ENCODE results near the gene GFPT1.

Gene GFPT1

DNA sequence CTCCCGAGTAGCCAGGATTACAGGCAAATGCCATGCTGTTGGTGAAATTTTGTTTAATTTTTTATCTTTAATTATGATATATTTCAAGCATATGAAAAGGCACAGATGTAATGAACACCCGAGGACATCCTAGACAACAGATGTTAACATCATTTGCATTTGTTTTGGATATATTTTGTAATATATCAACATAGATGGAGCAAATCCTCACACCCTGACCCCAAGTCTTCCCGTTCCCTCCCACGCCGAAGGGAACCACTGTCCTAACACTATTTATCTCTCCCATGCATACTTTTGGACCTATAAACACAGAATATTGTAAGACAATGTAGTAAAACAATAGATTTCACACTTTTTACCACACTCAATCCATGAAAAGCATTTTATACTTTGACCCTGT lies 99.5 kb downstream of the GFPT1 start:
- DNase-seq: no peak

DNA sequence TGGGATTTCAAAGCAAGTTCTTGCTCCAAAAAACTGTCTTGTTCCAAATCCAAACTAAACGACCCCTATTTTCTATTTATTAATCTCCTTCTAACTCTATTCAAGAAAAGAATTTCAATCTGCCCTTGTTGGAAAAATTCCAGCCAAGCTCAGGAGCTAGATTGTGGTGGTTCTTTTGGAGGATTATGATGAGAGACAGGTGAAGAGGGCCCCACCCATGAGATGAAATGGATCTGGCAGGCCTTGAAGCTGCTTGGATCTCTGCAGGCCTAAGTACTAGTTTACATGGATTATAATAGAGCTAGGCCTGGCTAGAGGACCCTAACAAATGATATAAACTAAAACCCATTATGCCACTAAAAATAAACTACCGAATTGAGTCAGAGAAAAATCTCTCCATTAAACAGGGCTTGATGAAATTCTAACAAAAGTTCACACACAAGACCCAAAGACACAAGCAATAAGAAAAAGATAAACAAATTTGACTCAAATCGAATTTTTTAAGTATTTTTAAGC lies 101.6 kb downstream of the GFPT1 start:
- DNase-seq: no peak

DNA sequence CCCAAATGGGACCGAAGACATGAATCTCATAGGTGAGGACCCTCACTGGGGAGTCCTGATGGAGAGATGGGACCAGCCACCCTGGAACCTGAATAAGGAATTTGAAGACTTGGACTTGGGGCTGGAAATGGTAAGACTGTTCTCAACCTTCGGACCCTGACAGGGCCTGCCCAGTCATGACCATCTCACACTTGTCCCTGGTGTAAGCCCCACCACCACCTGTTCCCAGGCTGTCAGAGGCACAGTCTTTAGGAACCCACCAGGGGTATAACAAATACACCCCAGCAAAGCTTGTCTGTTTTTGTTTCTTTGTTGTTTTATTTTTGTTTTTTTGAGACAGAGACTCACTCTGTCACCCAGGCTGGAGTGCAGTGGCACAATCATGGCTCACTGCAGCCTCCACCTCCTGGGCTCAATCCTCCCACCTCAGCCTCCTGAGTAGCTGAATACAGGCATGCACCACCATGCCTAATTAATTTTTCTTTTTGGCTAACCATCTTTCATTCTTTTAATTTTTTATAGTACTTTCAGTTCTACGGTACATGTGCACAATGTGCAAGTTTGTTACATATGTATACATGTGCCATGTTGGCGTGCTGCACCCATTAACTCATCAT lies 106.1 kb downstream of the GFPT1 start:
- no peak for DNase-seq

DNA sequence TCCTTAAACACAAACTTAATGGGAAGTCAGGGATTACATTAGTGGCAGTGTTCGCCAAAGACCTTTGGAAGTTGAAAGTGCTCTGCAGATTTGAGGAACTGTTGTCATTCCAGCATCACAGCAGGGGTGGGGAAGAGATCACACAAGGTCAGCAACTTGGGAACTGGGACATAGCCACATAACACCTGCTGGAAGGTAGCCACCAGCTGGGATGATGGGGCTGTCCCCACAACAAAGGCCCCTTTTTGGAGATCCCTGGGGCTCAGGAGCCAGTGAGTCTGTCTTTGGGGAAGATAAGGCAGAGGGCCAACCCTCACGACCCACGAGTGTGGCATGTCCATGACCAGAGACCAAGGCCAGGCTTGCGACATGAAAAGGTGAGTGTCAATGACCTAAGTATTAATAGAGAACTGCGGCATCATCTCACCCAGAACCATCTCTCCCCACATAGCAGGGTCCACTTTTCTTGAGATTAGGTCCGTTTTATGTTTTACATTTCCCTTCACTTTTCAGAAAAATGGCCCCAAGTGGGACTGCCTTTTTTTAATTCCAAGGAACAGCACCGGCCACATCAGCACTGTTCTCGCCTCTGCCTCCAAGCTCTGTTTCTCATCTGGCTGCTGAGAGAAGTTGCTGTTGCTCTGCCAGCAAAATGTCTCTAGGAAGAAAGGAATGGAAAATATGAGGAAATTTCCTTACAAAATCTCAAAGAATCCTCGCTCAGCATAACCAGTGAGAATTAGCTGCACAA lies 106.9 kb downstream of the GFPT1 start:
- DNase-seq: no peak

DNA sequence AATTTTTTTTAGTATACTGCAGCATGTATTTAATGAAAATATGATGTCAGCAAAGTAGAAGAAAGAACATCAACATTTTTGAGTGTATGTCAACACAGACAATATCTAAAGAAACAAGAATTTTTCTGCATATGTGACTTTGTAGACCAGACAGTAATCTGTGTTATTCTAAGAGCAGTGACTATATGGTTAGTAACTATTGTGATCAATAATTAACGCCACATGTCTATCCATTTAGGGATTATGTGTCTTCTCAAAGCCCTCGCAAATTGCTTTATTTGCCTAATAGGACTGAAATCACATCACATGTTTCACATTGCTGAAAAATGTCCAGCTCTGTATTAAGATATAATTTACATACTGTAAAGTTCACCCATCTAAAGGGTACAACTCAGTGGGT lies 107.8 kb downstream of the GFPT1 start:
- no peak for DNase-seq

DNA sequence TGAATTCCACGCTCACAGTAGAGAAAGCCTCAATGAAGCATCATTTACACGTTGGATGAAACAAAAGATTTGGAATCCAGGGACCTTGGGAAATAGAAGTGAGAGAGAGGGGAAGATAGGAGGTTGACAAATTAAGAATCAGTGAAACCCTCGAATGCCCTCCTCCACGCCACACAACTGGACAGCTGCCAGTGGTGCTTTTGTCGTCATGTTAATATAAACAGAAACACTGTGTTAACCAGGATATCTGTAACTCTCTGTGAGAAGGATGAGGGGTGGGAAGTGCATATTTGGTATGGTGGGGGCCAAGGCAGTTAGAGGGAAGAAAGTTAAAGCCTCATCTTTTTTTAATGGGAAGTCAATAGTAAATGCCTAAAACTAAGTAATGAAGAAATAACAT lies 108.7 kb downstream of the GFPT1 start:
- no peak for DNase-seq

DNA sequence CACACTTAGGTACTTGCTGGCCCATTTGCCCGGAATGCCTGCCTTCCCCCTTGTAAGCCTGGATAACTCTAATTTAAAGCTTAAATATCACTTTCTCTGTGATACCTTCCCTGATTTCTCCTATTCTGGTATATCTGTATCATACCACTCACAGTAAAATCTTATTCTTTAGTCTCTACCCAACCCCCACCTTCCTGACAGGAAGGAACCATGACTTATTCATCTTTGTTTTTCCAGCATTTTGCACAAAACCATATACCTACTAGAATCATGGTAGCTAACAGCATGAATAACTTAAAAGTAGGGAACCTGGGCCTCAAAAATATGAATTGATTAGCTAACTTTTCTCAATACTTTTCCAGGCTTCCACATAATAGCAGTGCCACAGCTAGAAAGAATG lies 111.5 kb downstream of the GFPT1 start:
- no peak for DNase-seq

DNA sequence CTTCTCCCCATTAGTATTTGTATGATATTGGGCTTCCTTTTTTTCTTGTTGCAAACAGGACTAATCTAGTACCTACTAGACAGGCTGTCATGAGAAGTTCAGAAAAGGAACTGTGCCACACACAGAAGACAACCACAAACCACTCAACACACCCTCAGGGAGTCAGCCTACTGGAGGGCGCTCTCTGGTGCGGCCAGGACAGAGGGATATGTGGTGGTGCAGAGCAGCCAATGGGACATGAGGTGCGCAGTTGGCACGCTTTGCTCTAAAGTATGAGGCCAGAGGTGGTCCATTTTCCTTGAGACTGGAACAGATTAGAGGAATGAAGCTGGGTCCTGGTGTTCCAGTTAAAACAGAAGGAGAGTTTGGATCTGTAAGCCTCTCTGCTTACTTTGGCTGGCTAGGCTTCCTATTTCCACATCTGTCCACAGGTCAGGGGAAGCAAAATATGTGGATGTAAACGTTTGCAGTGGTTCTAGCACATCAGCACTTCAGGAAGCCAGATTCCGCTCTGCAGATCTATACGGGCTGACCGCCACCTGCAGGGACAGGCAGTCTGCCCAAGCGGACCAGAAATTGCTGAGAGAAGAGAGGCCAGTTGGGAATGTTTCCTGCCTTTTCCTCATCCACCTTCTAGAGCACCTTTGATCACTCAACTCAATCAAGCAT lies 114.1 kb downstream of the GFPT1 start:
- DNase-seq: no peak

DNA sequence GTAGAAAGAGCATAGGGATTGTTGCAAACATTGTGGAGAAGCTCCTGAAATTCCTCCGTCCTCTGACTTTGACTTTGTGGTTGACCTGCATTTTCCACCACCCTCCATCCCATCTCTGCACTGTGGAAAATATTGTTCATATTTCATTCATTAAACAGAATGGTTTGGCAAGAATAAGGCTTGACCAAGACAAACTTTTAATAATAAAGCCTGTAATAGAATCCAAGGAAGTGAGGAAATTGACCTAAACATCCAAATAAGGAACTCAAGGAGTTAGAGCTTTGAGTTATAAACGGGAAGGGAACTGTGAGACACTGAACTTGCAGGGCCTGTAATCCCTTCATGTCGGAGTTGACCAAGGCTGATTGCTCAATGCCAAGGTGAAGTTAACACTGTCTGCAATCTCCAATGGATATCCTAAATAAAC lies 115.2 kb downstream of the GFPT1 start:
- DNase-seq: no peak
